Measurements from ENCODE around the gene CMTM4.

DNA sequence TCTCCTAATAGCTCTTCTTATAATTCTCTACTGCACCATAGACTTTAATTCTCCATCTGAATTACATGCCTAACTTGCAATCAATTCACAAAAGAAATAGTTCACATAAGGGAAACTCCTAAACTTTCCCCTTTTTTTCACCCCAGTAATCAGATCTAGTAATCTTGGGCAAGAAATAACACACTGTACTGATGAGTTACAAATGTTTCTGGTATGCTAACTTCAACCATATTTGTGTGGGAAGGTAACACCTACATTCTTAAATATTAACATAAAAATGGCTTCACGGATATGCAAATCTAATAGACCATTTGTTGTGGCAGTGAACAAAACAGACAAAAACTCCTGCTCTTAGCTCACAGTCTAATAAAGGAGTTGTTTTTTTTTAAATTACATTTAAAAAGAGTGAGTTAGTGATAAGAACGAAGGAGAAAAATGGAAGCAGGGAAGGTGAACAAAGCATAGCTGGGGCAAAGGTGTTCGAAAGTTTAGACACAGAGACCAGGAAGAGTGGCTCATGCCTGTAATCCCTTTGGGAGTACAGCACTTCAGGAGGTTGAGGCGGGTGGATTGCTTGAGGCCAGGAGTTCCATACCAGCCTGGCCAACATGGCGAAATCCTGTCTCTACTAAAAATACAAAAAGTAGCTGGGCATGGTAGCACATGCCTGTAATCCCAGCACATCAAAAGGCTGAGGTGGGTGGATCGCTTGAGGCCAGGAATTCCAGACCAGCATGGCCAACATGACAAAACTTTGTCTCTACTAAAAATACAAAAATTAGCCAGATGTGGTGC is 57.3 kb downstream of the CMTM4 start:
- TF ChIP-seq POLR2A (IDR thresholded peaks at IDR 0.05) = no peak
- TF ChIP-seq, protein P1, sequence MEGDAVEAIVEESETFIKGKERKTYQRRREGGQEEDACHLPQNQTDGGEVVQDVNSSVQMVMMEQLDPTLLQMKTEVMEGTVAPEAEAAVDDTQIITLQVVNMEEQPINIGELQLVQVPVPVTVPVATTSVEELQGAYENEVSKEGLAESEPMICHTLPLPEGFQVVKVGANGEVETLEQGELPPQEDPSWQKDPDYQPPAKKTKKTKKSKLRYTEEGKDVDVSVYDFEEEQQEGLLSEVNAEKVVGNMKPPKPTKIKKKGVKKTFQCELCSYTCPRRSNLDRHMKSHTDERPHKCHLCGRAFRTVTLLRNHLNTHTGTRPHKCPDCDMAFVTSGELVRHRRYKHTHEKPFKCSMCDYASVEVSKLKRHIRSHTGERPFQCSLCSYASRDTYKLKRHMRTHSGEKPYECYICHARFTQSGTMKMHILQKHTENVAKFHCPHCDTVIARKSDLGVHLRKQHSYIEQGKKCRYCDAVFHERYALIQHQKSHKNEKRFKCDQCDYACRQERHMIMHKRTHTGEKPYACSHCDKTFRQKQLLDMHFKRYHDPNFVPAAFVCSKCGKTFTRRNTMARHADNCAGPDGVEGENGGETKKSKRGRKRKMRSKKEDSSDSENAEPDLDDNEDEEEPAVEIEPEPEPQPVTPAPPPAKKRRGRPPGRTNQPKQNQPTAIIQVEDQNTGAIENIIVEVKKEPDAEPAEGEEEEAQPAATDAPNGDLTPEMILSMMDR (IDR thresholded peaks at IDR 0.05) = no peak
